Mesenchymal stem cell (in vitro differentiated cells and primary cell): ENCODE measurements around the gene SLF2.

Experiments
- DNase-seq: peaks from one replicate; pipeline ENCODE4 v3.0.0-alpha.2; 2013
- H2AFZ ChIP-seq: one replicate; pipeline ENCODE4 v1.6.1; 2013; ENCODE audit warnings: low read depth, mild to moderate bottlenecking, control low read depth, inconsistent platforms, low read length, moderate library complexity
- H2AK5ac ChIP-seq: 2 replicates; pipeline ENCODE4 v1.6.1; 2013; ENCODE audit warnings: low read length, moderate library complexity, mild to moderate bottlenecking, inconsistent platforms; ENCODE audit not compliant: severe bottlenecking
- H2BK120ac ChIP-seq: one replicate; pipeline ENCODE4 v1.6.1; 2013; ENCODE audit warnings: low read depth, mild to moderate bottlenecking, inconsistent platforms, low read length, moderate library complexity
- H2BK12ac ChIP-seq, 2 experiments: one replicate each; pipeline ENCODE4 v1.6.1; 2013; ENCODE audit warnings: inconsistent platforms in 2 of 2, low read length in 2 of 2, mild to moderate bottlenecking in 2 of 2, moderate library complexity in 2 of 2, control low read depth in 1 of 2
- H2BK15ac ChIP-seq: one replicate; pipeline ENCODE4 v1.6.1; 2013; ENCODE audit warnings: mild to moderate bottlenecking, low read depth, inconsistent platforms; ENCODE audit not compliant: poor library complexity, severe bottlenecking
- H2BK5ac ChIP-seq: 2 replicates; pipeline ENCODE4 v1.6.1; 2013; ENCODE audit warnings: low read depth, mild to moderate bottlenecking, low read length, control low read depth, inconsistent platforms; ENCODE audit not compliant: poor library complexity, severe bottlenecking
- H3K14ac ChIP-seq, 2 experiments: one replicate each; pipeline ENCODE4 v1.6.1; 2013; ENCODE audit warnings: inconsistent platforms in 2 of 2, low read length in 2 of 2, control low read depth in 1 of 2, mild to moderate bottlenecking in 1 of 2, moderate library complexity in 1 of 2
- H3K18ac ChIP-seq, 2 experiments: one replicate each; pipeline ENCODE4 v1.6.1; 2013; ENCODE audit warnings: inconsistent platforms in 2 of 2, low read length in 2 of 2, control low read depth in 1 of 2, low read depth in 1 of 2, mild to moderate bottlenecking in 1 of 2
- H3K23ac ChIP-seq, 2 experiments: one replicate each; pipeline ENCODE4 v1.6.1; 2013; ENCODE audit warnings: inconsistent platforms in 2 of 2, low read length in 2 of 2, mild to moderate bottlenecking in 2 of 2, moderate library complexity in 2 of 2, control low read depth in 1 of 2
- H3K27ac ChIP-seq: 2 replicates; pipeline ENCODE4 v1.5.1; 2013; ENCODE audit warnings: mild to moderate bottlenecking, moderate library complexity, low read length, control low read depth, inconsistent platforms; ENCODE audit not compliant: poor library complexity, severe bottlenecking
- H3K27me3 ChIP-seq, 2 experiments: 2 replicates each; pipeline versions ENCODE4 v1.6.1 to v1.7.0; 2013; ENCODE audit warnings: low read length in 2 of 2, mild to moderate bottlenecking in 2 of 2, moderate library complexity in 2 of 2, control low read depth in 1 of 2, inconsistent platforms in 1 of 2; ENCODE audit not compliant: control insufficient read depth in 1 of 2, insufficient read depth in 1 of 2
- H3K36me3 ChIP-seq, 2 experiments: 2 replicates each; pipeline versions ENCODE4 v1.6.1 to v1.7.0; 2013; ENCODE audit warnings: low read length in 2 of 2, control low read depth in 1 of 2, inconsistent platforms in 1 of 2, low read depth in 1 of 2, mild to moderate bottlenecking in 1 of 2; ENCODE audit not compliant: insufficient read depth in 2 of 2, control insufficient read depth in 1 of 2
- H3K4ac ChIP-seq, 2 experiments: one replicate each; pipeline ENCODE4 v1.6.1; 2013; ENCODE audit warnings: inconsistent platforms in 2 of 2, low read length in 2 of 2, mild to moderate bottlenecking in 2 of 2, moderate library complexity in 2 of 2, control low read depth in 1 of 2, low read depth in 1 of 2
- H3K4me1 ChIP-seq: 2 replicates; pipeline ENCODE4 v1.6.1; 2013; ENCODE audit warnings: low read depth, low read length, control low read depth; ENCODE audit not compliant: control insufficient read depth, insufficient read depth
- H3K4me2 ChIP-seq: 2 replicates; pipeline ENCODE4 v1.6.1; 2013; ENCODE audit warnings: low read length, mild to moderate bottlenecking, inconsistent platforms; ENCODE audit not compliant: poor library complexity, severe bottlenecking
- H3K4me3 ChIP-seq, 2 experiments: 2 replicates each; pipeline versions ENCODE4 v1.5.1 to v1.7.0; 2013; ENCODE audit warnings: low read length in 2 of 2, mild to moderate bottlenecking in 2 of 2, control low read depth in 1 of 2, low read depth in 1 of 2; ENCODE audit not compliant: insufficient read depth in 1 of 2
- H3K79me1 ChIP-seq: replicated peaks from 2 replicates; pipeline ENCODE4 v1.6.1; 2013; ENCODE audit warnings: mild to moderate bottlenecking, control low read depth, low read length, inconsistent platforms; ENCODE audit not compliant: poor library complexity, severe bottlenecking
- H3K9ac ChIP-seq: 2 replicates; pipeline ENCODE4 v1.7.0; 2013; ENCODE audit warnings: mild to moderate bottlenecking, low read length, moderate library complexity
- H3K9me3 ChIP-seq: 2 replicates; pipeline ENCODE4 v1.7.0; 2013; ENCODE audit warnings: mild to moderate bottlenecking, low read length; ENCODE audit not compliant: control insufficient read depth
- H4K8ac ChIP-seq: one replicate; pipeline ENCODE4 v1.6.1; 2013; ENCODE audit warnings: inconsistent platforms, mild to moderate bottlenecking, low read length, moderate library complexity
- H4K91ac ChIP-seq: one replicate; pipeline ENCODE4 v1.6.1; 2013; ENCODE audit warnings: mild to moderate bottlenecking, low read length, inconsistent platforms
- WGBS: methylation state at CpG from one replicate; pipeline ENCODE4 v1.1.7; 2013; ENCODE audit warnings: mixed read lengths; 5-methylcytosine and 5-hydroxymethylcytosine counted together

Gene SLF2

DNA sequence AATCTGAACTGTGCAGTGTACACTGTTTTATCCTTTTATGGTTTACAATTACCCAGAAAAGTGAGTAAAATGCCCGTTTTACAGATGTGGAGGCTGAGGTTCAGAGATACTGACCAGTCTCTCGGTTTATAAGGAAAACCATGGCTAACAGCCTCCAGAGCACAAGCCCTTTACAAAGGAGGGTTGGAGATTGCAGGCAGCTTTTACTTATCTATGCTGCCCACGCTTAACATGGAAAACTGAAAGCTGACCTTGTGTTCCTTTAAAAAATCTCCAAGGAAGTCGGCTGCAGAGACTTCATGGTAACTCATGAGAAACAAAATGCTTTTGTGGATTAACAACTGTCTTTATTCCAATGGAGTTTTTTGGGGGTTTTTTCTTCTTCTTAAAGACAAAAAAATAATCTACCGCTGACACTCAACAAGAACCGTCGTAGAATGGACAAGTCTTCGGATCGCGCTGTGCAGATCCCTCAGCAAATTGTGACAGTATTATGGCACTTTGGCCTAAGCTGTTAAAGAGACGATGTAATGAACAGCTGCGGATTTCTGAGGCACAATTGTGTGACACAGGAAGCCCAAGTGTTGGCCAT, 654 bp upstream of the SLF2 start:
- H3K18ac ChIP-seq = peak overlapping the region; percentile 91 to 96
- peak overlapping the region in 1 of 2 experiments; percentile 89 for H3K23ac ChIP-seq
- H2BK120ac ChIP-seq = no peak overlapping the region
- peak overlapping the region; percentile 3 for H2BK15ac ChIP-seq
- no peaks in the 10 kb centered on the region for H3K9me3 ChIP-seq
- H3K14ac ChIP-seq = peak overlapping the region in 1 of 2 experiments; percentile 94
- H2AFZ ChIP-seq = peak overlapping the region; percentile 77
- H3K79me1 ChIP-seq = peaks cover 2% of the 10 kb centered on the region
- peak overlapping the region; percentile 91 for H3K27ac ChIP-seq
- H3K4me2 ChIP-seq = peak overlapping the region; percentile 94
- H3K4me1 ChIP-seq = no peaks in the 10 kb centered on the region
- H2BK12ac ChIP-seq = peak overlapping the region; percentile 28 to 72
- peaks cover 3 to 18% of the 10 kb centered on the region in 2 experiments for H3K36me3 ChIP-seq
- H3K9ac ChIP-seq = peak overlapping the region; percentile 95
- H4K8ac ChIP-seq = peak overlapping the region; percentile 98
- peak overlapping the region in 1 of 2 experiments; percentile 97 for H3K4ac ChIP-seq
- no peaks in the 10 kb centered on the region for H3K27me3 ChIP-seq
- H2BK5ac ChIP-seq = peak overlapping the region; percentile 67
- peak overlapping the region; percentile 61 to 93 for H3K4me3 ChIP-seq
- DNase-seq = no peak
- H2AK5ac ChIP-seq = no peak overlapping the region
- 19% methylated on average over 11 of the region's 12 CpGs for WGBS
- H4K91ac ChIP-seq = peak overlapping the region; percentile 90

DNA sequence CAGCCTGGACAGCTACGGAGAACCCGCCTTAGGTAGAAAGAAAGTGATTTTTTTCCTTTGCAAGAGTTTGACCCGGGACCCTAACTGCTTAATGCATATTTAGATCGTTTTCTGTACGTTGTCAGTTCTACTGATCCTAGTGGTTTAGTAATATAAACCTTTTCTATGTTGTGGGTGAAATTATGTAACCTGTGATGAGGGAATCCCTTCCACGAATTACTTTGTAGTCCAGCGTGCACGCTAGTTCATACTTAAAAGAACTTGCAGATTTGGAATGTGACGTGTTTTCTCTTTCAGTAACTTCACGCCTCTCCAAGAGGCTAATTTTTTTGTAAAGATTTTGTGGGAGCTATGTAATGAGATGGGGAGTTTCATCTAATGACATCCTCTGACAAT, 705 bp downstream of the SLF2 start:
- H3K9ac ChIP-seq = peak overlapping the region; percentile 92
- H3K14ac ChIP-seq = no peak overlapping the region
- no peak overlapping the region for H3K23ac ChIP-seq
- H3K27me3 ChIP-seq = no peaks in the 10 kb centered on the region
- H4K91ac ChIP-seq = no peak overlapping the region
- no peak overlapping the region for H2AK5ac ChIP-seq
- H3K4me2 ChIP-seq = peak overlapping the region; percentile 49
- peaks cover 10 to 32% of the 10 kb centered on the region in 2 experiments for H3K36me3 ChIP-seq
- no peak overlapping the region for H4K8ac ChIP-seq
- WGBS = 1% methylated on average over 7 of the region's 10 CpGs
- no peak overlapping the region for H2BK15ac ChIP-seq
- no peaks in the 10 kb centered on the region for H3K4me1 ChIP-seq
- no peak overlapping the region for H2BK5ac ChIP-seq
- no peak overlapping the region for H3K27ac ChIP-seq
- no peak overlapping the region for H3K18ac ChIP-seq
- no peak overlapping the region for H2AFZ ChIP-seq
- no peaks in the 10 kb centered on the region for H3K9me3 ChIP-seq
- no peak for DNase-seq
- peak overlapping the region; percentile 93 to 96 for H3K4me3 ChIP-seq
- H3K79me1 ChIP-seq = peaks cover 2% of the 10 kb centered on the region
- no peak overlapping the region for H2BK12ac ChIP-seq
- H3K4ac ChIP-seq = no peak overlapping the region
- no peak overlapping the region for H2BK120ac ChIP-seq

DNA sequence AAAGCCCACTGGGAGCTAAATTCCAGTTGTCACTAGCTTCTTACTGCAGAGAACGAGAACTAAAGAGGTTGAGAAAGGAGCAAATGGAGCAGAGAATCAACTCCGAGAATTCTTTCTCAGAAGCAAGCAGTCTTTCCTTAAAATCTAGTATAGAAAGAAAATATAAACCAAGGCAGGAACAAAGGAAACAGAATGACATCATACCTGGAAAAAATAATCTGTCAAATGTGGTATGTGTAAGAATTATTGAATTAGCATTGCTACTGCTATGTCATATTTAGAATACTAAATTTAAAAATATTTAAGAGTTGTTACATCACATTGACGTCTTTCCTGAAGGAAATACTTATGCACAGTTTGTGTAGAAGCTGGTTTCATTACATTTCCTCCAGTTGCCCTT, 4.3 kb downstream of the SLF2 start:
- Histone ChIP-seq H2BK120ac (no peak overlapping the region), H2BK12ac (no peak overlapping the region), H3K9ac (no peak overlapping the region), H4K91ac (no peak overlapping the region), H3K9me3 (no peaks in the 10 kb centered on the region), H3K27ac (no peak overlapping the region), H2AFZ (no peak overlapping the region), H2BK5ac (no peak overlapping the region), H3K79me1 (peaks cover 6% of the 10 kb centered on the region), H4K8ac (no peak overlapping the region), H3K4me2 (no peak overlapping the region), H3K4me3 (no peak overlapping the region), H3K4ac (no peak overlapping the region), H2AK5ac (no peak overlapping the region), H3K23ac (no peak overlapping the region), H3K18ac (no peak overlapping the region), H3K36me3 (peaks cover 20 to 65% of the 10 kb centered on the region in 2 experiments), H3K14ac (no peak overlapping the region), H3K4me1 (no peaks in the 10 kb centered on the region), H2BK15ac (no peak overlapping the region), H3K27me3 (no peaks in the 10 kb centered on the region)
- DNase-seq = no peak
- 100% methylated on average over 1 of the region's 3 CpGs for WGBS

GRCh38 chr10:100923580-100923979, 10.8 kb downstream of the SLF2 start:
- no peaks in the 10 kb centered on the region for H3K27me3 ChIP-seq
- H4K91ac ChIP-seq = no peak overlapping the region
- H2BK15ac ChIP-seq = no peak overlapping the region
- peaks cover 4% of the 10 kb centered on the region for H3K4me1 ChIP-seq
- no peak overlapping the region for H3K14ac ChIP-seq
- H2BK120ac ChIP-seq = no peak overlapping the region
- no peaks in the 10 kb centered on the region for H3K9me3 ChIP-seq
- H3K9ac ChIP-seq = no peak overlapping the region
- H3K79me1 ChIP-seq = peaks cover 16% of the 10 kb centered on the region
- H3K4ac ChIP-seq = no peak overlapping the region
- no peak overlapping the region for H2AFZ ChIP-seq
- H3K27ac ChIP-seq = peak overlapping the region; percentile 57
- no peak overlapping the region for H2BK5ac ChIP-seq
- no peak overlapping the region for H2BK12ac ChIP-seq
- H3K4me3 ChIP-seq = no peak overlapping the region
- no peak overlapping the region for H2AK5ac ChIP-seq
- H3K18ac ChIP-seq = no peak overlapping the region
- peaks cover 19 to 96% of the 10 kb centered on the region in 2 experiments for H3K36me3 ChIP-seq
- no peak overlapping the region for H3K23ac ChIP-seq
- H4K8ac ChIP-seq = no peak overlapping the region
- DNase-seq = no peak
- H3K4me2 ChIP-seq = no peak overlapping the region
